HL-60/S4 treated with phorbol 12-myristate 13-acetate at 8.2 ng/mL for 4 days and 3 days (cell line): Measurements from ENCODE around the gene JAK3.
"Not testable (repeated sequence)": the region's sequence is repeated elsewhere in the genome, so short reads cannot be mapped to it uniquely, and the experiment has no call there.

ENCODE experiments used
- in situ Hi-C: fragments of 300-500 bp; cut with MboI; formaldehyde crosslinking; loops from 2 replicates; pipeline ENCODE4 v1.15.0; 2022; ENCODE audit warnings: low sequenced_read_pairs

JAK3 gene

GRCh38 chr19:17847538-17848366, at the start of gene JAK3:
Gene JAK3, minus strand, starts transcription at chr19:17847982. Its CDS starts 3,565 bp downstream, at chr19:17844417.
- in situ Hi-C loops: no loop called here

GRCh38 chr19:17893766-17894165, 46.0 kb upstream of the JAK3 start:
- in situ Hi-C loops: no loop called here

DNA sequence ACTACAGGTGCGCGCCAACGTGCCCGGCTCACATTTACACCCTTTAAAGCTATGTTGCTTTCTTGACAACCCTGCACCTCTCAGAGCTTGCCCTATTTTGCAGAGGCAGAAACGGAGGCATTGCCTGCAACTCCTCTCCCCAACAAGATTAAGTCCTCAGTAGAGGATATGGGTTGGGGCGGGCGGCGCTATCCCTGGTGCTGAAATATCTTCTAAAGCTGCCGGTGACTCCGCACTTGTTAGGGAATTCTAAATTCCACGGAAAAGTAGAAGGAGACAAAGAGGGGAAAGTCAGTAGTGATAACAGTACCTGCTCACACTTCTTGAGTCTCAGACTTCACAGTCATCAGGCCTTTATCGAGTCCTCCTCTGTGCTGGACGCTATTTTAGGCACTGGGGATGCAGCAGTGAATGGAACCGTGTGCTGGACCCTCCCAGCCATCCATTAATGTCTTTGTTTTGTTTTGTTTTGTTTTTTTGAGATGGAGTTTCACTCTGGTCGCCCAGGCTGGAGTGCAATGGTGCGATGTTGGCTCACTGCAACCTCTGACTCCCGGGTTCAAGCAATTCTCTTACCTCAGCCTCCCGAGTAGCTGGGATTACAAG, 41.9 kb upstream of the JAK3 start:
- in situ Hi-C loops: no loop called here

- in situ Hi-C loops: no loop called here
These were observed 40.5 kb upstream of the JAK3 start for GRCh38 chr19:17888260-17888659.

DNA sequence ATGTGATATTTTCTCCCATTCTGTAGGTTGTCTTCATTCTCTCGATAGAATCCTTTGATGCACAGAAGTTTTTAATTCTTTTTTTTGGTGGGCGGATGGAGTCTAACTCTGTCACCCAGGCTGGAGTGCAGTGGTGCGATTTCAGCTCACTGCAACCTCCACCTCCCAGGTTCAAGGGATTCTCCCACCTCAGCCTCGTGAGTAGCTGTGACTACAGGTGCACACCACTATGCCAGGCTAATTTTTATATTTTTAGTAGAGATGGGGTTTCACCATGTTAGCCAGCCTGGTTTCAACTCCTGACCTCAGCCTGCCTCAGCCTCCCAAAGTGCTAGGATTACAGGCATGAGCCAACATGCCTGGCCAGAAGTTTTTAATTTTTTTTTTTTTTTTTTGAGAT, 39.4 kb upstream of the JAK3 start:
- in situ Hi-C loops: not testable (repeated sequence)

- in situ Hi-C loops: no loop called here
These were observed 38.7 kb upstream of the JAK3 start for GRCh38 chr19:17886515-17886914.

GRCh38 chr19:17883627-17884410, 36.0 kb upstream of the JAK3 start:
- in situ Hi-C loops: no loop called here

DNA sequence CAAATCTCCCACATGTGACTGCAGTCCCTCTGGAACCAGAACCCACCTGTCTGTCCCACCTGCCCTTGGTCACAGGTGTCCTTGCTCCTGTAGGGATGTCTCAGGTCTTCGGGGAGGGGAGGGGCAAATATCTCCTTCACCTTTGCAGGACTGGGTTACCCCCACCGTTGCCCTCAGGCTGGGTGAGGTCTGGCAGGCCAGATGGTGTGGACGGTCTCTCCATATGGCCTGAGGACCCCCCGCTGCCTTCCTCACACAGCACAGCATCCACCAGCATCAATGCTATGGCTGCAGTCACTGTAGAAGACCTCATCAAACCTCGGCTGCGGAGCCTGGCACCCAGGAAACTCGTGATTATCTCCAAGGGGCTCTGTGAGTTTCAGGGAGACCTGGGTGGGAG, 33.9 kb upstream of the JAK3 start:
- in situ Hi-C loops: no loop called here

GRCh38 chr19:17879466-17879865, 31.7 kb upstream of the JAK3 start:
- in situ Hi-C loops: no loop called here

DNA sequence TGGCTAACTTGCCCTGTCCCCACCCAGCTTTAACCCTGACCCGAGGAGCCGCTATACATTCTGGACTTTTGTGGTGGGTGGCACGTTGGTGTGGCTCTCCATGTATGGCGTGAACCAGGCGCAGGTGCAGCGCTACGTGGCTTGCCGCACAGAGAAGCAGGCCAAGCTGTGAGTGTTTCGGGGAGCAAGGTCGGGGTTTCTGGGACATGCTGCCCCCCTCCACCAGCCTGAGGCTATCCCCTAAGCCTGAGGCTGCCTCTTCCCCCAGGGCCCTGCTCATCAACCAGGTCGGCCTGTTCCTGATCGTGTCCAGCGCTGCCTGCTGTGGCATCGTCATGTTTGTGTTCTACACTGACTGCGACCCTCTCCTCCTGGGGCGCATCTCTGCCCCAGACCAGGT, 29.9 kb upstream of the JAK3 start:
- in situ Hi-C loops: no loop called here

DNA sequence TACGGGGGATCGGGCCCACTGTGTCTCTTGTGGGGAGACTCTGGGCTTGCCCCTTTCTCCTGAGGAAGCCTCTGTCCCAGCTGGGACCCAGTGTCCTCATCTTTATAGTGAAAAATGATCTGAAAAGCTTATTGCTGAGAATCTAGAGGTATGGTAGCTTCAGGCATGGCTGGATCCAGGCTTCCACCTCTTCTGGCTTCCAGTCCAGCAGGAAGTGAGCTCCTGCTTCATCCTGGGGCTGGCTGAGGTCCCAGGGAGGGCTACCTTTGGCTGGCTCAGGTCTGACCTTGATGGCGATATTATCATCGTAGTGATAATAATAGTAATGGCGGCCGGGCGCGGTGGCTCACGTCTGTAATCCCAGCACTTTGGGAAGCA, 27.0 kb upstream of the JAK3 start:
- in situ Hi-C loops: no loop called here

- in situ Hi-C loops: no loop called here
These were observed 26.3 kb upstream of the JAK3 start for GRCh38 chr19:17873786-17874757.

- in situ Hi-C loops: no loop called here
These were observed 24.6 kb upstream of the JAK3 start for GRCh38 chr19:17872251-17873001.

GRCh38 chr19:17871878-17872250, 24.1 kb upstream of the JAK3 start, which contains the start of gene SLC5A5:
Gene SLC5A5, plus strand, starts transcription at chr19:17871945. Its CDS starts 375 bp downstream, at chr19:17872320.
- in situ Hi-C loops: no loop called here

GRCh38 chr19:17871032-17871877, 23.5 kb upstream of the JAK3 start:
- in situ Hi-C loops: no loop called here

GRCh38 chr19:17869114-17869608, 21.4 kb upstream of the JAK3 start:
- in situ Hi-C loops: no loop called here

GRCh38 chr19:17868669-17869068, 20.9 kb upstream of the JAK3 start:
- in situ Hi-C loops: no loop called here

DNA sequence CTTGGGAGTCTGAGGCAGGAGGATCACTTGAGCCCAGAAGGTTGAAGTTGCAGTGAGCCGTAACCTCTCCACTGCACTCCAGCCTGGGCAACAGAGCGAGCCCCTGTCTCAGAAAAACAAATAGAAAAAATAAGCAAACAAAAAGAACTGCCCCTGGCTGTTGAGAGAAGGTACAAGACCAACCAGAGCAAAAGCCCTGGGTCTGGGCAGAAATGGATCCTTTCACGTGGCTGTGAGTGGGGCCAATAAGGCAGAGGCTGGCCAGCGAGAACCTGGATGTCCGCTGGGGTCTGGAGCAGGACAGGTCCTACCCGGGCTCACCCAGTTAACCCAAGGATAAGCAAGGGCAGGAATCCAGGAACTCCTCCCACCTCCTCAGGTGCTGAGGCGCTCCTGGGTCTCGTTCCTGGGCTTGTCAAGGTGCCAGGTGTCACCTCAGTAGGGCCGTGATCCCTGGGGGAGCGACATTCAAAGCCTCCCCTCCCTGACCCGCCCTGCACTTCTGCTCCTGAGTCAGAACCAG, 19.2 kb upstream of the JAK3 start:
- in situ Hi-C loops: no loop called here
